GM12892 (cell line): ENCODE results near the gene FCHO2.
"Not testable (repeated sequence)": the region's sequence is repeated elsewhere in the genome, so short reads cannot be mapped to it uniquely, and the experiment has no call there.

Experiments used
- DNase-seq: peaks from one replicate; pipeline ENCODE4 v3.0.0; 2011; ENCODE audit not compliant: insufficient read length
- FAIRE-seq: peaks from 2 replicates; lab custom pipeline; 2011; peaks lifted over from hg19 to GRCh38; lab: Jason Lieb, UNC
- POLR2A ChIP-seq: IDR thresholded peaks from 2 replicates; pipeline ENCODE4 v1.6.1; 2011; ENCODE audit warnings: low read depth, low read length, control low read depth
- POLR2AphosphoS5 ChIP-seq: IDR thresholded peaks from 2 replicates; pipeline ENCODE4 v1.6.1; 2011; ENCODE audit warnings: low read depth, low read length, control low read depth
- TAF1 ChIP-seq: IDR thresholded peaks from 2 replicates; pipeline ENCODE4 v1.6.1; 2011; ENCODE audit warnings: low read depth, mild to moderate bottlenecking, control low read depth, low read length, borderline replicate concordance

The FCHO2 gene

GRCh38 chr5:72959257-72959656 lies 3.4 kb downstream of the FCHO2 start:
- no peak for TF ChIP-seq POLR2A
- TF ChIP-seq POLR2AphosphoS5, result no peak
- no peak for TF ChIP-seq TAF1
- FAIRE-seq, result no peak
- DNase-seq, result no peak

GRCh38 chr5:72974481-72974880 lies 18.6 kb downstream of the FCHO2 start:
- not testable (repeated sequence) for FAIRE-seq, DNase-seq

- not testable (repeated sequence) for DNase-seq, FAIRE-seq
Measured at GRCh38 chr5:72976810-72977209, 21.0 kb downstream of the FCHO2 start.

- no peak for TF ChIP-seq TAF1
- TF ChIP-seq POLR2AphosphoS5, result no peak
- no peak for TF ChIP-seq POLR2A
- FAIRE-seq (no peak), DNase-seq (no peak)
Measured at GRCh38 chr5:72985719-72986118, 29.9 kb downstream of the FCHO2 start.

- DNase-seq (no peak), FAIRE-seq (no peak)
- TF ChIP-seq TAF1, result no peak
- TF ChIP-seq POLR2A, result no peak
- no peak for TF ChIP-seq POLR2AphosphoS5
Measured at GRCh38 chr5:72988769-72989168, 32.9 kb downstream of the FCHO2 start.

- TF ChIP-seq POLR2A (no peak), TAF1 (no peak), POLR2AphosphoS5 (no peak)
- FAIRE-seq, result no peak
- DNase-seq, result no peak
Measured at GRCh38 chr5:72991394-72991793, 35.6 kb downstream of the FCHO2 start.

GRCh38 chr5:72994578-72994977 lies 38.7 kb downstream of the FCHO2 start:
- TF ChIP-seq TAF1 (no peak), POLR2AphosphoS5 (no peak), POLR2A (no peak)
- DNase-seq, result no peak
- no peak for FAIRE-seq

- TF ChIP-seq POLR2AphosphoS5, result no peak
- TF ChIP-seq TAF1, result no peak
- no peak for FAIRE-seq
- no peak for DNase-seq
Measured at GRCh38 chr5:72996632-72997031, 40.8 kb downstream of the FCHO2 start.

GRCh38 chr5:72999916-73000315 lies 44.1 kb downstream of the FCHO2 start:
- DNase-seq, result no peak
- no peak for FAIRE-seq
- TF ChIP-seq POLR2AphosphoS5 (no peak), TAF1 (no peak), POLR2A (no peak)

- DNase-seq, result no peak
- TF ChIP-seq TAF1 (no peak), POLR2AphosphoS5 (no peak), POLR2A (no peak)
- FAIRE-seq, result no peak
Measured at GRCh38 chr5:73005886-73006285, 50.0 kb downstream of the FCHO2 start.

- no peak for TF ChIP-seq TAF1
- no peak for TF ChIP-seq POLR2A
- no peak for TF ChIP-seq POLR2AphosphoS5
- no peak for FAIRE-seq
Measured at GRCh38 chr5:73007051-73007450, 51.2 kb downstream of the FCHO2 start.

GRCh38 chr5:73008831-73009230 lies 53.0 kb downstream of the FCHO2 start:
- no peak for TF ChIP-seq TAF1
- no peak for TF ChIP-seq POLR2AphosphoS5
- TF ChIP-seq POLR2A, result no peak
- FAIRE-seq (no peak), DNase-seq (no peak)

More at GRCh38 chr5:73007051-73007450, 51.2 kb downstream of the FCHO2 start:
- no peak for DNase-seq

- DNase-seq, FAIRE-seq: not testable (repeated sequence)
Measured at GRCh38 chr5:73011612-73012011, 55.8 kb downstream of the FCHO2 start.

GRCh38 chr5:73018892-73019291 lies 63.1 kb downstream of the FCHO2 start:
- DNase-seq, result no peak

GRCh38 chr5:73019766-73020165 lies 63.9 kb downstream of the FCHO2 start:
- DNase-seq, result no peak
- TF ChIP-seq POLR2AphosphoS5 (no peak), TAF1 (no peak), POLR2A (no peak)
- no peak for FAIRE-seq

More at GRCh38 chr5:73018892-73019291, 63.1 kb downstream of the FCHO2 start:
- TF ChIP-seq POLR2A (no peak), TAF1 (no peak), POLR2AphosphoS5 (no peak)
- no peak for FAIRE-seq
